Lower leg skin (tissue), 4 donors: ENCODE results near the gene TAS1R2. TPM values are rescaled to one million over a fixed set of nuclear protein-coding genes. Genes with fewer than 3 reads are reported as not detected.
"Not testable (repeated sequence)": the region's sequence is repeated elsewhere in the genome, so short reads cannot be mapped to it uniquely, and the experiment has no call there.

ENCODE experiments used
- DNase-seq, 2 donors: peaks; one replicate each; pipeline ENCODE4 v3.0.0-alpha.2; 2019; ENCODE audit warnings: low spot score in 2 of 2
- H3K4me3 ChIP-seq: fragments of 200-600 bp; sonication (generic); 2 replicates; pipeline ENCODE4 v1.5.1; 2017; ENCODE audit warnings: mild to moderate bottlenecking, low read depth; ENCODE audit not compliant: poor library complexity, severe bottlenecking
- POLR2A ChIP-seq, 2 donors: fragments of 450-650 bp; IDR thresholded peaks; one replicate each; pipeline ENCODE4 v1.6.1; 2016 to 2017; ENCODE audit warnings: antibody characterized with exemption in 2 of 2, mild to moderate bottlenecking in 1 of 2, moderate library complexity in 1 of 2
- WGBS, 2 donors: methylation state at CpG; one replicate each; pipeline ENCODE4 v1.1.5; 2018; 5-methylcytosine and 5-hydroxymethylcytosine counted together
- intact Hi-C: fragments of 100-400 bp; cut with DNase I; formaldehyde crosslinking; loops from one replicate; pipeline ENCODE4 v1.15.0; 2023; ENCODE audit warnings: low total_unique reads
- total RNA-seq, 4 donors: library from RNA; depleted of rRNA; stranded (reverse); fragments of >200 nt; gene quantifications; one replicate each; pipeline ENCODE4 v1.1.0, GENCODE V29; 2016
- TF ChIP-seq, protein P1 (sequence below), 3 donors: fragments of 450-650 bp; IDR thresholded peaks; one replicate each; pipeline ENCODE4 v1.5.1; 2016; ENCODE audit warnings: antibody characterized with exemption in 3 of 3, mild to moderate bottlenecking in 3 of 3, moderate library complexity in 2 of 3

Gene TAS1R2
- total RNA-seq, 4 donors from 2014 or later, result 0.38 TPM; not detected in 3

DNA sequence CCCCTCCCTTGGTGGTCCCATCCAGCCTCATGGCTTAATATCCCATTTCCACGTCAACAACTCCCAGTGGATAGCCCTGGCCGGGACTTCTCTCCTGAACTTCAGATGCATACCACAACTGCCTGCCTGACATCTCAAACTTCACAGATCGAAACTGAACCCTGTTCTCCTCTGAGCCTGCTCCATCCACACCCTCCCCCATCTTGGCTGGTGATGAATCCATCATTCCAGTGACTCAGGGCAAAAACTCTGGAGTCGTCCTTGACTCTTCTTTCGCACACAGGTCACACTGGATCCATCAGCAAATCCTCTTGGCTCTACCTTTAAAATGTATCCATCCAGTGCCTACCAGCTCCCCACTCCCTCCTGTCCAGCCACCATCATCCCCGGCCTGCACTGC, 3.9 kb downstream of the TAS1R2 start:
- DNase-seq, result no peak
- 71 to 76% methylated on average over 6 of the region's 6 CpGs for WGBS, 2 donors
- intact Hi-C loops, result no loop called here
- TF ChIP-seq, protein P1, sequence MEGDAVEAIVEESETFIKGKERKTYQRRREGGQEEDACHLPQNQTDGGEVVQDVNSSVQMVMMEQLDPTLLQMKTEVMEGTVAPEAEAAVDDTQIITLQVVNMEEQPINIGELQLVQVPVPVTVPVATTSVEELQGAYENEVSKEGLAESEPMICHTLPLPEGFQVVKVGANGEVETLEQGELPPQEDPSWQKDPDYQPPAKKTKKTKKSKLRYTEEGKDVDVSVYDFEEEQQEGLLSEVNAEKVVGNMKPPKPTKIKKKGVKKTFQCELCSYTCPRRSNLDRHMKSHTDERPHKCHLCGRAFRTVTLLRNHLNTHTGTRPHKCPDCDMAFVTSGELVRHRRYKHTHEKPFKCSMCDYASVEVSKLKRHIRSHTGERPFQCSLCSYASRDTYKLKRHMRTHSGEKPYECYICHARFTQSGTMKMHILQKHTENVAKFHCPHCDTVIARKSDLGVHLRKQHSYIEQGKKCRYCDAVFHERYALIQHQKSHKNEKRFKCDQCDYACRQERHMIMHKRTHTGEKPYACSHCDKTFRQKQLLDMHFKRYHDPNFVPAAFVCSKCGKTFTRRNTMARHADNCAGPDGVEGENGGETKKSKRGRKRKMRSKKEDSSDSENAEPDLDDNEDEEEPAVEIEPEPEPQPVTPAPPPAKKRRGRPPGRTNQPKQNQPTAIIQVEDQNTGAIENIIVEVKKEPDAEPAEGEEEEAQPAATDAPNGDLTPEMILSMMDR (IDR thresholded peaks at IDR 0.05), result no peak
- TF ChIP-seq POLR2A (IDR thresholded peaks at IDR 0.05), result no peak
- no peak overlapping the region for H3K4me3 ChIP-seq

DNA sequence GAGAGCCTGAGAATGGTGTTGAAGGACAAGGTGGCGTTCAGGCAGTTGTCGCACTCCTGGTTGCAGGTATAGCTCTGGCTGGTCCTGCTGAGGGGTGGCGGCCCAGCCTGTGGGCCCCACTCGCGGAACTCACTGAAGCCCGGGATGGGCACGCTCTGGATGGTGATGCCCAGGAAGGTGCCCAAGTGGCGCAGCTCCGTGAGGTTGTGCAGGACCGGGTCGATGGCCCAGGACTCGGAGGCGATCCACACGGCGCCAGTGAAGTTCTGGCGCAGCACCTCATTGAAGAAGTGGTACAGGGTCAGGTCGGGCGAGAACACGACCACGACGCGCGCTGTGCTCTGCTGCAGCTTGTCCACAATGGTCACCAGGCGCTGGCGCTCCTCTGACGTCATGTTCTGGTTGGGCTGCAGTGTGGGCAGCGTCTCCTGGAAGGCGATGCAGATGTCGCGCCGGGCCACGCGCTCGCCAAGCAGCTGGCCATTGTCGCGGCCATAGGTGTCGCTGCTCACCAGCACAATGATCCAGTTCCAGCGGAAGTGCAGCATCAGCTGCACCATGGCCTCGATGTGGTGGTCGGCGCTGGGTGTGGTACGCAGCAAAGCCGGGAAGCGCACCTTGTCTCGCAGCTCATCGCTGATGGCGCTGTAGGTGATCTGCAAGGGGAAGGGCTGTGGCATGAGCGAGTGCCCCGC, 5.0 kb downstream of the TAS1R2 start:
- no peak for TF ChIP-seq POLR2A (IDR thresholded peaks at IDR 0.05)
- WGBS, 2 donors, result 86 to 88% methylated on average over 36 to 48 of the region's 49 CpGs
- H3K4me3 ChIP-seq, result no peak overlapping the region
- no peak for DNase-seq
- intact Hi-C loops, result no loop called here

DNA sequence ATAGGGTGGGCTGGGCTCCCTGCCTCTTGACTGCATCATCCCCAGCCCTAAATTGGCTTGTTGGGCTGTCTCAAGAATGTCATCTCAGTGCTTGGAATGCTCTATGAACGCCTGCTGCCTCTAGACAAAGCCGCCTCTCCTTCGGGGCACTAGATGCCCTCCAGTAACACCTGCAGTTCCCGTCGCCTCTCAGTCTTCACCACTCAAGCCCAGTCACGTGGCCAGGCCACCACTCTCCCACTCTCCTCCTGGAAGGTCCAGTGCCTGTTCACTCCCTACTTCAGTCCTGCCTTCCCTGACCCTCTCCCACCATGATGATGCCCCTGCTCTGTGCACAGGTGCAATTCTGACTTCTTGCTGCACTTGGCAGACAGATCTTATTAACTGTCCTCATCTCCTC, 7.0 kb downstream of the TAS1R2 start:
- intact Hi-C loops, result no loop called here
- WGBS, 2 donors, result 46 to 53% methylated on average over 5 to 6 of the region's 6 CpGs
- no peak for TF ChIP-seq POLR2A (IDR thresholded peaks at IDR 0.05)
- TF ChIP-seq, protein P1 (IDR thresholded peaks at IDR 0.05), result no peak
- no peak for DNase-seq
- no peak overlapping the region for H3K4me3 ChIP-seq

DNA sequence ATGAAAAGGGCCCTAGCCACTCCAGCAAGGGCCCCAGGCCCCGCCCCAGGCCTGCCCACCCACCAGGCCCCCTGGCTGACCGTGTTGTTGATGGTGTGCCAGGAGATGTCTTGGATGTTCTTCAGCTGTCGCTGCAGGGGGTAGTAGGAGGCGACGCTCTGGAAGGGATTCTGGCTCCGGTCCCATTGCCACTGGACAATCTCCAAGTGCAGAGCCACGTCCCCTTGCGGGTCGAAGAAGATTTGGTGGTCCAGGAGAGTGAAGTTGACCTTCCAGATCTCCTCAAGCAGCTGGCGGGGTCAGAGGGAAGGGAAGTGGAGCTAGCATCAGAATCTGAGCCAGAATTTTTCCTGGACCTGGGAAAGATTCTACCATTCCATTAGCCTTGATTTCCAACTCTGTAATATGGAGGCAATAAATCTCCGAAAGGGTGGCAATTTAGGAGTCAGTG, 10.2 kb downstream of the TAS1R2 start:
- 46 to 50% methylated on average over 10 to 11 of the region's 11 CpGs for WGBS, 2 donors
- no peak for TF ChIP-seq POLR2A (IDR thresholded peaks at IDR 0.05)
- TF ChIP-seq, protein P1 (IDR thresholded peaks at IDR 0.05), result no peak
- intact Hi-C loops, result no loop called here
- H3K4me3 ChIP-seq, result no peak overlapping the region
- no peak for DNase-seq

DNA sequence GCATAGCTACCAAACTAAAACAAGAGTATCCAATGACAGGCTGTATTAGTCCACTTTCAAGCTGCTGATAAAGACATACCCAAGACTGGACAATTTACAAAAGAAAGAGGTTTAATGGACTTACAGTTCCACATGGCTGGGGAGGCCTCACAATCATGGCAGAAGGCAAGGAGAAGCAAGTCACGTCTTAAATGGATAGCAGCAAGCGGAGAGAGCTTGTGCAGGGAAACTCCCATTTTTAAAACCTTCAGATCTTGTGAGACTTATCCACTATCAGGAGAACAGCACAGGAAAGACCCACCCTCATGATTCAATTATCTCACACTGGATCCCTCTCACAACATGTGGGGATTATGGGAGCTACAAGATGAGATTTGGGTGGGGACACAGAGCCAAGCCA, 11.7 kb downstream of the TAS1R2 start:
- DNase-seq, H3K4me3 ChIP-seq, intact Hi-C loops: not testable (repeated sequence)
- WGBS, 2 donors, result 93 to 98% methylated on average over 2 of the region's 2 CpGs

DNA sequence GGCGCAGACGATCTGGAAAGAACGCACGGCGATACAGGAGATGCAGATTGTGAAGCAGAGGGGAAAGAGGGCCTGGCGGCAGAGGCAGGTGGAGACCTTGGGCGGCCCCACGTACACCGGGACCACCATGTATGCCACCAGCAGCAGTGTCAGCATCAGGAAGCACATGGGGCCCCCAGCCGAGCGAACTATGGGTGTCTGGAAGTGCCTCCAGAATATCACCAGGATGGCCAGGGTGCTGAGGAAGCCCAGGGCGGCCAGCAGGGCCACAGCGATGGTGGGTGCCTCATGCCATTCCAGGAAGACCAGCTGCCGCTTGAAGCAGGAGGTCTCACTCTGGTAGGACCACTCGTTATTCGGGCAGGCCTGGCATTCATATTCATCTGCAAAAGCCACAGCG, 19.3 kb downstream of the TAS1R2 start:
- WGBS, 2 donors, result 92 to 93% methylated on average over 17 of the region's 17 CpGs
- H3K4me3 ChIP-seq, result no peak overlapping the region
- no peak for TF ChIP-seq POLR2A (IDR thresholded peaks at IDR 0.05)
- TF ChIP-seq, protein P1 (IDR thresholded peaks at IDR 0.05), result no peak
- intact Hi-C loops, result no loop called here
- DNase-seq, result no peak

DNA sequence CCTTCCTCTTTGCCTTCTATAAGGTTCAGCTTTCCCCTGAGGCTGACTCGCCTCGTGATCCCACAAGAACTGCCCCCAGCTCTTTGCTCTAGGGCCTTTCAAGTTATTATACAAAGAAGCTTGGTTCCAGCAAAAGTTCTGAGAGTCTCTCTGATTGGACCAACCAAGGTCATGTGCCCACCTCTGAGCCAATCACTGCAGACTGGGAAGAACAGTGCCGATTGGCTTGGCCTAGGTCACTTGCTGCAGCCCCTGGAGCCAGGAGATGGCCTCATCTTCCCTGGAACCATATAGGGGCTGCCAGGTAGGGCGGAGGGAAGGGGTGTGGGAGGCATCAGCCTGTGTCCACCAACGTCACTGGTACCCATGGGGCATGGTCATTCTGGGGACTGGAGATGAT, 22.8 kb downstream of the TAS1R2 start:
- WGBS, 2 donors, result 58 to 70% methylated on average over 5 of the region's 5 CpGs
- intact Hi-C loops, result no loop called here
- no peak for DNase-seq

DNA sequence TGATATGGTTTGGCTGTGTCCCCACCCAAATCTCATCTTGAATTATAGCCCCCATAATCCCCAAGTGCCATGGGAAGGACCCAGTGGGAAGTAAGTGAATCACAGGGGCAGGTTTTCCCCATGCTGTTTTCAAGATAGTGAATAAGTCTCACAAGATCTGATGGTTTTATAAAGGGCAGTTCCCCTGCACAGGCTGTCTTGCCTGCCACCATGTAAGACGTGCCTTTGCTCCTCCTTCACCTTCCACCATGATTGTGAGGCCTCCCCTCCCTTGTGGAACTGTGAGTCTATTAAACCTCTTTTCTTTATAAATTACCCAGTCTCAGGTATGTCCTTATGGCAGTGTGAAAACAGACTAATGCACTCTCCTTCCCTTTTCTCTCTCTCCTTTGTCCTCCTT, 27.1 kb downstream of the TAS1R2 start:
- H3K4me3 ChIP-seq, intact Hi-C loops, DNase-seq: not testable (repeated sequence)
- 16 to 33% methylated on average over 1 of the region's 1 CpG for WGBS, 2 donors

More for the DNA sequence above, 22.8 kb downstream of the TAS1R2 start:
- H3K4me3 ChIP-seq, result no peak overlapping the region
- TF ChIP-seq POLR2A (IDR thresholded peaks at IDR 0.05), result no peak
- TF ChIP-seq, protein P1 (IDR thresholded peaks at IDR 0.05), result no peak
